Stimulated activated CD4-positive, alpha-beta T cell treated with anti-CD3 and anti-CD28 coated beads, Interleukin-15, amount 100 ng/mL, for 48 hours (primary cell): ENCODE data around the gene OR13D1.
"Not testable (repeated sequence)": the region's sequence is repeated elsewhere in the genome, so short reads cannot be mapped to it uniquely, and the experiment has no call there.

Experiments
- DNase-seq, 2 donors: peaks; one replicate each; pipeline ENCODE4 v3.0.0-alpha.2; 2020; ENCODE audit warnings: low read depth in 2 of 2

Gene OR13D1

GRCh38 chr9:104694218-104694617, at the start of gene OR13D1:
Gene OR13D1, plus strand, starts transcription at chr9:104694518. Its CDS starts 0 bp downstream, at chr9:104694518.
- DNase-seq = no peak

GRCh38 chr9:104658496-104659195, 35.7 kb upstream of the OR13D1 start:
- DNase-seq = no peak

- no peak for DNase-seq
Observed at GRCh38 chr9:104675611-104676010, 18.7 kb upstream of the OR13D1 start.

- no peak for DNase-seq
Observed at GRCh38 chr9:104682642-104683041, 11.7 kb upstream of the OR13D1 start.

GRCh38 chr9:104686081-104686480, 8.2 kb upstream of the OR13D1 start:
- DNase-seq = no peak

GRCh38 chr9:104700306-104700705, 6.0 kb downstream of the OR13D1 start:
- DNase-seq = no peak

GRCh38 chr9:104708737-104709136, 14.4 kb downstream of the OR13D1 start:
- not testable (repeated sequence) for DNase-seq

GRCh38 chr9:104711604-104712003, 17.3 kb downstream of the OR13D1 start:
- DNase-seq = no peak

GRCh38 chr9:104725014-104725413, 30.7 kb downstream of the OR13D1 start:
- no peak for DNase-seq

- no peak for DNase-seq
Observed at GRCh38 chr9:104738452-104738851, 44.1 kb downstream of the OR13D1 start.

GRCh38 chr9:104740621-104741020, 46.3 kb downstream of the OR13D1 start:
- no peak for DNase-seq

GRCh38 chr9:104743376-104743985, 49.2 kb downstream of the OR13D1 start:
- DNase-seq = no peak
